ENCODE results near the gene TPSAB1. TPM values are rescaled to one million over a fixed set of nuclear protein-coding genes. Genes with fewer than 3 reads are reported as not detected.

Gene TPSAB1
- total and polyA plus RNA-seq, 4 donors: 10.1 to 129 (median 89.3) TPM; not detected in 1

DNA sequence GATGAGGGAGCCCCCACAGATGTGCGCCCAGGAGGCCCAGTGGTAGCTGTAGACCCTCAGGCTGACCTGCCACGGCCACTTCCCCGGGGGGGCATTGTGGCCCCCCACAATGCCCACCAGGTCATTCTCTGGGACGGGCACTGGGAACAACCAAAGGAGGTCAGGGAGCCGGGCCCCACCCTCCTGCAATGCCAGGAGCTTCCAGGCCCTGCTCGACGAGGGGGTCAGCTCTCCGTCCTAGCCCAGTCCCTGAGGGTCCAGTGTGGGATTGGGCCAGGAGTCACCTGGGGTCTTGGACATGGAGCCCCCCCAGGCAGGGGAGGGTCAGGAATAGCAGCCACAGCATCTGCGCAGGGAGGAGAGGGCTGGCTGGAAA lies 22.3 kb downstream of the TPSAB1 start:
- no peak for DNase-seq
- H3K9ac ChIP-seq (ENCODE audit: insufficient read depth in 1 of 2, low read length in 2 of 2): no peak overlapping the region
- no peaks in the 10 kb centered on the region for H3K36me3 ChIP-seq (ENCODE audit: control insufficient read depth in 4 of 4, insufficient read depth in 4 of 4, low read length in 4 of 4)
- TF ChIP-seq, protein P1, sequence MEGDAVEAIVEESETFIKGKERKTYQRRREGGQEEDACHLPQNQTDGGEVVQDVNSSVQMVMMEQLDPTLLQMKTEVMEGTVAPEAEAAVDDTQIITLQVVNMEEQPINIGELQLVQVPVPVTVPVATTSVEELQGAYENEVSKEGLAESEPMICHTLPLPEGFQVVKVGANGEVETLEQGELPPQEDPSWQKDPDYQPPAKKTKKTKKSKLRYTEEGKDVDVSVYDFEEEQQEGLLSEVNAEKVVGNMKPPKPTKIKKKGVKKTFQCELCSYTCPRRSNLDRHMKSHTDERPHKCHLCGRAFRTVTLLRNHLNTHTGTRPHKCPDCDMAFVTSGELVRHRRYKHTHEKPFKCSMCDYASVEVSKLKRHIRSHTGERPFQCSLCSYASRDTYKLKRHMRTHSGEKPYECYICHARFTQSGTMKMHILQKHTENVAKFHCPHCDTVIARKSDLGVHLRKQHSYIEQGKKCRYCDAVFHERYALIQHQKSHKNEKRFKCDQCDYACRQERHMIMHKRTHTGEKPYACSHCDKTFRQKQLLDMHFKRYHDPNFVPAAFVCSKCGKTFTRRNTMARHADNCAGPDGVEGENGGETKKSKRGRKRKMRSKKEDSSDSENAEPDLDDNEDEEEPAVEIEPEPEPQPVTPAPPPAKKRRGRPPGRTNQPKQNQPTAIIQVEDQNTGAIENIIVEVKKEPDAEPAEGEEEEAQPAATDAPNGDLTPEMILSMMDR (IDR thresholded peaks at IDR 0.05; ENCODE audit: control extremely low read depth, extremely low read depth): no peak
- no peak overlapping the region for H3K4me3 ChIP-seq
- no peak overlapping the region for H3K27ac ChIP-seq (ENCODE audit: low read depth in 1 of 2, low read length in 1 of 2)
- peaks cover 0 to 7% (median 0%) of the 10 kb centered on the region in 5 donors for H3K4me1 ChIP-seq (ENCODE audit: control insufficient read depth in 5 of 5, insufficient read depth in 5 of 5, low read length in 5 of 5)
- peaks cover 0 to 15% (median 0%) of the 10 kb centered on the region in 4 donors for H3K9me3 ChIP-seq (ENCODE audit: control insufficient read depth in 4 of 4, insufficient read depth in 3 of 4, low read length in 3 of 4)
- WGBS, 2 donors: 81 to 87% methylated on average over 9 of the region's 9 CpGs
- no peak for ATAC-seq (ENCODE audit: insufficient read depth, low FRiP score)
- peaks cover 6 to 40% (median 17%) of the 10 kb centered on the region in 3 donors for H3K27me3 ChIP-seq (ENCODE audit: control insufficient read depth in 3 of 3, insufficient read depth in 3 of 3, low read length in 2 of 3)

DNA sequence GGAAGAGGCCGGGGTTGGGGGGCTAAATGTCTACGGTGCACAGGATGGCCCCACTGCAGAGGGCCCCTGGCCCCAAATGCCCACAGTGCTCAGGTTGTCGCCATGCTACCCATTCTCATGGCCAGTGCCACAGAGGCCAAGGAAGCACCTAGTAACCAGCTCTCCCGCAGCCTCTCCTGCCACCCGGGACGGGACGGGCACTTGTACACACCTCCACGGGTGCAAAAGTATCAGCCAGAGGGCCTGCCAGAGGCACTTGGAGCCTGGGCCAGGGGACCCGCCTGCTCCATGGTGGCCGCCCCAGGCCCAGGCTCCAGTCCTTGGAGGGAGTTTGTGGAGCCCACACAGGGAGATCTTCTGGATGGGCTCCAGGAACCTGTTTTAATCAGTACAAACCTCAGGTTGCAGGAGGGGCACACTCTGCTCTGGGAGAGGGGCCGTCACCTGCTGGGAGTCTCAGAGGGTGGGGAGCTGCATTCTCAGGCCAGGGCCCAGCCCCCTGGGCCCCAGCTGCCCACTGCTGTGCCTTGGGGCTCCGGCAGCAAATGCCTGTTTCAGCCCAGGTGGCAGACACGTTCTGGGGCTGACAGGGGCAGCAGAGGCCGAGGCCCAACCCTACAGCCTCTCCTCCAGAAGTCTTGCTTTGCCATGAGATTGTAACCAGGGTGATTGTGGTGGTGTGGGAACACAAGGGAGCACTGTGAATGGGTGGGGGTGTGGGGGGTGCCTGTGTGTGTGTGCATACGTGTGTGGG lies 23.3 kb downstream of the TPSAB1 start:
- no peak overlapping the region for H3K27ac ChIP-seq (ENCODE audit: low read depth in 1 of 2, low read length in 1 of 2)
- H3K4me3 ChIP-seq: no peak overlapping the region
- H3K27me3 ChIP-seq (ENCODE audit: control insufficient read depth in 3 of 3, insufficient read depth in 3 of 3, low read length in 2 of 3): peaks cover 6 to 38% (median 17%) of the 10 kb centered on the region in 3 donors
- ATAC-seq (ENCODE audit: insufficient read depth, low FRiP score) (no peak), DNase-seq (no peak)
- H3K9me3 ChIP-seq (ENCODE audit: control insufficient read depth in 4 of 4, insufficient read depth in 3 of 4, low read length in 3 of 4): peaks cover 0 to 15% (median 0%) of the 10 kb centered on the region in 4 donors
- no peaks in the 10 kb centered on the region for H3K36me3 ChIP-seq (ENCODE audit: control insufficient read depth in 4 of 4, insufficient read depth in 4 of 4, low read length in 4 of 4)
- 64 to 86% methylated on average over 15 of the region's 15 CpGs for WGBS, 2 donors
- TF ChIP-seq, protein P1 (IDR thresholded peaks at IDR 0.05; ENCODE audit: control extremely low read depth, extremely low read depth): no peak
- no peak overlapping the region for H3K9ac ChIP-seq (ENCODE audit: insufficient read depth in 1 of 2, low read length in 2 of 2)
- peaks cover 0 to 7% (median 0%) of the 10 kb centered on the region in 5 donors for H3K4me1 ChIP-seq (ENCODE audit: control insufficient read depth in 5 of 5, insufficient read depth in 5 of 5, low read length in 5 of 5)

DNA sequence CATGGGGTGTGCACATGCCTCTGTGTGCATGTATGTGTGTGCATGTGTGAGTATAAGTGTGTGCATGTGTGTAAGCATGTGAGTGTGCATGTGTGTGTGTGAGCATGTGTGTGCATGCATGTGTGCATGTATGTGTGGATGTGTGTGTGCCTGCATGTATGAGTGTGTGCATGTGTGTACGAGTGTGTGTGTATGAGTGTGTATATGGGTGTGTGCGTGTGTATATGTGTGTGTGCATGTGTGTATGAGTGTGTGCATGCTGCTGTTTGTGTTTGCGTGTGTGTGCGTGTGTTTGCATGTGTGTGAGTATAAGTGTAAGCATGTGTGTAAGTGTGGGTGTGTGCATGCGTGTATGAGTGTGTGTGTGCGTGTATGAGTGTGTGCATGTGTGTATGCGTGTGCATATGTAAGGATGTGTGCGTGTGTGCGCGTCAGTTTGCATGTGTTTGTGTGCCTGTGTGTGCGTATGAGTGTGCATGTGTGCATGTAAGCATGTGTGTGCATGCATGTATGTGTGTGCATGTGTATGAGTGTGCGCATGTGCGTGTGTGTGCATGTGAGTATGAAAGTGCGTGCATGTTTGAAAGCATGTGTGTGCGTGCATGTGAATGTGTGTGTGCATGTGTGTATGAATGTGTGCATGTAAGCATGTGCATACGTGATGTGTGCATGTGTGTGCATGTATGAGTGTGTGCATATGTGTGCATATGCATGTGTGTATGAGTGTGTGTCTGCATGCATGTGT lies 24.0 kb downstream of the TPSAB1 start:
- Histone ChIP-seq H3K4me3 (no peak overlapping the region), H3K4me1 (ENCODE audit: control insufficient read depth in 5 of 5, insufficient read depth in 5 of 5, low read length in 5 of 5) (peaks cover 0 to 7% (median 0%) of the 10 kb centered on the region in 5 donors), H3K27me3 (ENCODE audit: control insufficient read depth in 3 of 3, insufficient read depth in 3 of 3, low read length in 2 of 3) (peaks cover 3 to 30% (median 17%) of the 10 kb centered on the region in 3 donors), H3K27ac (ENCODE audit: low read depth in 1 of 2, low read length in 1 of 2) (no peak overlapping the region), H3K36me3 (ENCODE audit: control insufficient read depth in 4 of 4, insufficient read depth in 4 of 4, low read length in 4 of 4) (no peaks in the 10 kb centered on the region), H3K9ac (ENCODE audit: insufficient read depth in 1 of 2, low read length in 2 of 2) (no peak overlapping the region), H3K9me3 (ENCODE audit: control insufficient read depth in 4 of 4, insufficient read depth in 3 of 4, low read length in 3 of 4) (peaks cover 0 to 13% (median 0%) of the 10 kb centered on the region in 4 donors)
- no peak for DNase-seq
- WGBS, 2 donors: 96 to 98% methylated on average over 16 of the region's 16 CpGs
- TF ChIP-seq, protein P1 (IDR thresholded peaks at IDR 0.05; ENCODE audit: control extremely low read depth, extremely low read depth): no peak
- ATAC-seq (ENCODE audit: insufficient read depth, low FRiP score): no peak
